OCI-LY1 (cell line): Measurements from ENCODE around the gene MCOLN1.

Experiments used
- H2AFZ ChIP-seq: fragments of 200-600 bp; sonication (generic), shearing (Covaris generic); 2 replicates; pipeline ENCODE4 v1.6.0; 2014; ENCODE audit warnings: antibody characterized with exemption, mild to moderate bottlenecking, low read length
- H3F3A ChIP-seq: fragments of 200-600 bp; sonication (generic), shearing (Covaris generic); 2 replicates; pipeline ENCODE4 v1.6.0; 2014; ENCODE audit warnings: mild to moderate bottlenecking, antibody characterized with exemption, low read length, moderate library complexity; ENCODE audit not compliant: insufficient read depth
- H3K27ac ChIP-seq: fragments of 200-600 bp; sonication (generic); 2 replicates; pipeline ENCODE4 v1.5.1; 2014; ENCODE audit warnings: low read length, mixed run types, mild to moderate bottlenecking, low read depth; ENCODE audit not compliant: poor library complexity, severe bottlenecking
- H3K27me3 ChIP-seq: fragments of 200-600 bp; sonication (generic); 2 replicates; pipeline ENCODE4 v1.6.0; 2014; ENCODE audit warnings: antibody characterized with exemption, mild to moderate bottlenecking, low read length, moderate library complexity; ENCODE audit not compliant: insufficient read depth
- H3K36me3 ChIP-seq: fragments of 200-600 bp; sonication (generic); 2 replicates; pipeline ENCODE4 v1.6.1; 2014; ENCODE audit warnings: mild to moderate bottlenecking, antibody characterized with exemption, low read length, moderate library complexity, mixed read lengths; ENCODE audit not compliant: insufficient read depth
- H3K4me1 ChIP-seq: fragments of 200-600 bp; sonication (generic); 2 replicates; pipeline ENCODE4 v1.5.1; 2014; ENCODE audit warnings: mild to moderate bottlenecking, low read length, moderate library complexity; ENCODE audit not compliant: insufficient read depth, severe bottlenecking
- H3K4me2 ChIP-seq: fragments of 200-600 bp; sonication (generic), shearing (Covaris generic); 2 replicates; pipeline ENCODE4 v1.6.1; 2014; ENCODE audit warnings: low read length
- H3K4me3 ChIP-seq: fragments of 200-600 bp; sonication (generic); 2 replicates; pipeline ENCODE4 v1.5.1; 2014; ENCODE audit warnings: low read length, low read depth, mild to moderate bottlenecking, mixed read lengths; ENCODE audit not compliant: poor library complexity, severe bottlenecking
- H3K79me2 ChIP-seq: fragments of 200-600 bp; shearing (Covaris generic); 2 replicates; pipeline ENCODE4 v1.6.1; 2016; ENCODE audit warnings: mixed run types, low read length, mixed read lengths; ENCODE audit not compliant: insufficient read depth
- H3K9ac ChIP-seq: fragments of 200-600 bp; sonication (generic), shearing (Covaris generic); 2 replicates; pipeline ENCODE4 v1.6.1; 2014; ENCODE audit warnings: mild to moderate bottlenecking, low read length, mixed read lengths
- H3K9me2 ChIP-seq: fragments of 200-600 bp; sonication (generic), shearing (Covaris generic); 2 replicates; pipeline ENCODE4 v1.6.1; 2014; ENCODE audit warnings: low read depth, mild to moderate bottlenecking, low read length, mixed read lengths
- H3K9me3 ChIP-seq: fragments of 200-600 bp; shearing (Covaris generic); 2 replicates; pipeline ENCODE4 v1.6.1; 2014; ENCODE audit warnings: low read length, mixed read lengths
- H4K20me1 ChIP-seq: fragments of 200-600 bp; sonication (generic), shearing (Covaris generic); 2 replicates; pipeline ENCODE4 v1.6.0; 2016; ENCODE audit warnings: mild to moderate bottlenecking, low read length; ENCODE audit not compliant: insufficient read depth
- CTCF ChIP-seq: fragments of 200-600 bp; sonication (generic), shearing (Covaris generic); IDR thresholded peaks from 2 replicates; pipeline ENCODE4 v1.5.1; 2017; ENCODE audit warnings: mild to moderate bottlenecking, antibody characterized with exemption, low read length, moderate library complexity, mixed read lengths
- EZH2 ChIP-seq: fragments of 200-600 bp; sonication (generic), shearing (Covaris generic); IDR thresholded peaks from 2 replicates; pipeline ENCODE4 v1.8.0; 2017; ENCODE audit warnings: borderline replicate concordance, mixed run types, mild to moderate bottlenecking, antibody characterized with exemption, low read length, moderate library complexity, mixed read lengths

The MCOLN1 gene

GRCh38 chr19:7582446-7582845, 60.0 kb downstream of the MCOLN1 start:
- H3F3A ChIP-seq: no peaks in the 10 kb centered on the region
- no peaks in the 10 kb centered on the region for H3K9me2 ChIP-seq
- TF ChIP-seq EZH2 (no peak), CTCF (no peak)
- H3K9ac ChIP-seq: no peak overlapping the region
- H3K79me2 ChIP-seq: no peaks in the 10 kb centered on the region
- H3K4me1 ChIP-seq: no peaks in the 10 kb centered on the region
- H3K27ac ChIP-seq: no peak overlapping the region
- no peaks in the 10 kb centered on the region for H3K27me3 ChIP-seq
- H3K4me2 ChIP-seq: no peak overlapping the region
- no peak overlapping the region for H2AFZ ChIP-seq
- no peak overlapping the region for H3K4me3 ChIP-seq
- H3K36me3 ChIP-seq: no peaks in the 10 kb centered on the region
- H4K20me1 ChIP-seq: no peaks in the 10 kb centered on the region
- no peaks in the 10 kb centered on the region for H3K9me3 ChIP-seq
